Urothelium cell line (cell line): ENCODE data around the gene IL1RN.

Experiments used
- DNase-seq: peaks from one replicate; pipeline ENCODE4 v3.0.0; 2011; ENCODE audit warnings: low spot score, mixed read lengths
- FAIRE-seq: peaks from 2 replicates; lab custom pipeline; 2011; peaks lifted over from hg19 to GRCh38; lab: Jason Lieb, UNC

The IL1RN gene

DNA sequence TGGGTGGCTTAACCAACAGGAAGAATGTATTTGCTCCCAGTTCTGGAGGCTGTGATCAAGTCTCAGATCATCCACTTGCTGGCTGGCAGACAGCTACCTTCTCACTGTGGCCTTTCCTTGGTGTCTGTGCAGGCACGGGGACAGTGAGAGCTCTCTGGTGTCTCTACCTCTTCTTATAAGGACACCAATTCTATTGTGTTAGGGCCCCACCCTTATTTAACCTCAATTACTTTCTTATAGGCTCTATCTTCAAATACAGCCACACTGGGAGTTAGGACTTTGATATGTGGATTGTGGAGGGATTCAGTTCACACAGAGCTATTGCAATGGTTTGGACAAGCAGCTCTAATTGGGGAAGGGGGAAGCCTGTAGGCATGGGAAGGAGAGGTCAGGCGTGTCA is 25.3 kb upstream of the IL1RN start:
- no peak for DNase-seq
- FAIRE-seq: no peak

GRCh38 chr2:113103277-113103676 is 24.1 kb upstream of the IL1RN start:
- FAIRE-seq (no peak), DNase-seq (no peak)

GRCh38 chr2:113104054-113104611 is 23.3 kb upstream of the IL1RN start:
- DNase-seq (peak; percentile 45), FAIRE-seq (no peak)

- FAIRE-seq: peak; percentile 9
- peak; percentile 32 for DNase-seq
Measured at GRCh38 chr2:113105047-113105785, 22.2 kb upstream of the IL1RN start.

GRCh38 chr2:113111121-113111520 is 16.3 kb upstream of the IL1RN start:
- no peak for DNase-seq
- FAIRE-seq: no peak

DNA sequence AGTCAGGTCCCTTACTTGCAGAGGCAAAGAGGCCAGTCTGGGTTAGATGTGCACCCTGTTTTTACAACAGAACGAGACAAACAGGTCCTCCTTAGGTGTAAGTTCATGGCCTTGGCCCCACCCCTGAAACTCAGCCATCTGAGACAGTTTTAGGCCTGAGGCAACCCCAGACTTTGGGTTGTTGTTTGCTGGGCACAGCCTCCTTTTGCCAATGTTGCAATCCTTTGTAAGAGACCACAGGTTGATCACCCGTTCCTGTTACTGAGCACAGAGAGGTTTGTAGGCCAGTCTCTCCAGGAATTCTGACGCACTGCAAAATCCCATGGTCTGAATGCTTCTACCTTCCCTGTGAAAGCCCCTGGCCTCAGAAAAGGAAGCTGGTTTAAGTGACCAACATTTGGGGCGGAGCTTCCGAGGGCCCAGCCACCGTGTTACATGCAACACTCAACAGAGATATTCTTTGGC is 15.5 kb upstream of the IL1RN start:
- DNase-seq: no peak
- FAIRE-seq: no peak

DNA sequence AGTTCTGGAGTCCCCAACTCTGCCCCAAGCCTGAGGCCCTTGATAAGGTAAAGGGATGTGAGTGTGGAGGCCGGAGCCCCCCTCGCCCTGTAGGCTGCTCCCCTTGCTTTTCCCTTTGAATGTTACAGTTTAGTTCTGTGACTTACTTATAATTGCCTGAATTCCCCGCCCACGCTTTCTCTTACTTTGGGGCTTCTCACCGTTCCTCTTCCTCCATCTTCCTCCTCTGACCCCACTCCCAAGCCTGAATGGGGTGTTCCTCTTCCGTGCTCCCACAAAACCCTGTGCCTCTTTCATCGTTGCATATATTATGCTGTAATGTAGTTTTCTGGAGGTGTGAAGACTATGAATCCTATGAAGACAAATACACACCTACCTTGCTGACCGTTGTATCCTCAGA is 15.0 kb upstream of the IL1RN start:
- FAIRE-seq: no peak
- DNase-seq: no peak

- FAIRE-seq (no peak), DNase-seq (no peak)
Measured at GRCh38 chr2:113112871-113113270, 14.5 kb upstream of the IL1RN start.

GRCh38 chr2:113113807-113114206 is 13.6 kb upstream of the IL1RN start:
- DNase-seq: no peak
- no peak for FAIRE-seq

DNA sequence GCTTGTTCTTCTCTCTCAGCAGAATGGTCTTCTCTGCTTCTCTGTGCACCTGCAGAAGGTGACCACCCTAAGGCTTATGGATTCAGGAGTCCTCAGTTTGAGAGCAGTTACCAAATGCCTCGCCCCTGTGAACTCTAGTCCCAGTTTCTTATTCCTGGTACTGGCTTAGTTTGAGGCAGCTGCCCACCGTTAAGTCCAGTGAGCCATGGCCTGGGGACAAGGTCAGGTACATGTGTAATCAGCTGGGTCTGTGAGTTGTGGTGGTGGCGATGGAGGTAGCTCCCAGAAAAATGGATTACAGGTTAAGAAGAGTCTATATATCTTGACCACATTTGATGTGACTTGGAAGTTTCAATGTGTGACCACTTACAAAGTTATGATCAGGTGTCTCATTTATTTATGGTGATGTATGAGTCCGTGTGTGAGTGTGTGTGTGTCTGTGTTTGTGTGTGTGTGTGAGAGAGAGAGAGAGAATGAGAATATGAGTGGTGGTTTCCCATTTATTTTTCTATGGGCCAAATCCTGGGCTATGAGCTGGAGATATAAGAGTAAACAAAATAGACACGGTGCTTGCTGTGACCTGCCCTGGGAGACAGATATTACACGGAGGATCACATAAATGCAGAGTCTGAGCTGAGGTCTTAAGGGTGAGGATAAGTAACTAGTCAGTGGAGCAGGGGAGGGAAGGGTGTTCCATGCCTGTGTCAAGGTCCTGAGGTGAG is 13.0 kb upstream of the IL1RN start:
- FAIRE-seq (no peak), DNase-seq (no peak)

- DNase-seq (no peak), FAIRE-seq (no peak)
Measured at GRCh38 chr2:113114996-113115395, 12.4 kb upstream of the IL1RN start.

DNA sequence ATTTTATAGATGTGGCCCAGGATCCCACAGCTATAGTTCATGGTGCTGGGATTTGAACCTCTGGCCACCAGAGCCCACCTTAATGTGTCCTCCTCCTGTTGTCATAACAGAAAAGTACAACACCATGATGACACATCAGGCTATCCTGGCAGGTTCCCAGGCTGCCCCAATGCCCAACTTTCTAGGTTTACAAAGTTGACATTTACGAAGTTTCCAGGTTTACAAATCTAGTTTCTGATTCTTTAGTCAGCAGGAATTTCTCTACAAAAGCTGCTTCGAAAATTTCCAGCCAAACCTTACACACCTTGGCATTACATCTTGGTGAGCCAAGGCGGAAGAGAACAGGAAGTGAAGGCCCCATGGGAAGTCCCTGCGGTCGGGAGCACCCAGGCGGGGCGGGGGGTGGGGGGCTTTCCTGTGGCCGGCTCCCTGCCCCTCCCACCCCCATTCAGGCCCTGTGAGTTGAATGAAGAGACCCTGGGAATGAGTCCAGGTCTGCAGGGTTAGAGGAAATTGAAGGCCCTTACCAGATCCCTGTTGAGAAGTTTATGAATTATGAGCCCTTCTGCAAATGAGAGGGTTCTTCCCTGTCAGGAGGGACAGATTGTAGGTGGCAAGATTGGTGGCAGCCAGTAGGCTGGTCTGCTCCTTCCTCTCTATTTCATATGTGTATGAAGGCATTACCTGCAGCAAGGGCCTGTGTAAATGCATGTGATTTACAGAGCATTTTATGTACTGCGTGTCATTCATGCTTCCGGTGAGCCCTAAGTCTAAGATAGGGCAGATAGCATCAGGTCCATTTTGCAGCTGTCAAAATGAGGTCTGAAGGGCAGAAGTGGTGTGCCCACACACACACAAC is 11.1 kb upstream of the IL1RN start:
- FAIRE-seq: no peak

GRCh38 chr2:113117541-113118262 is 9.7 kb upstream of the IL1RN start:
- DNase-seq (no peak), FAIRE-seq (no peak)

More for the DNA sequence above, 11.1 kb upstream of the IL1RN start:
- DNase-seq: no peak

- no peak for DNase-seq
- FAIRE-seq: no peak
Measured at GRCh38 chr2:113118263-113118657, 9.1 kb upstream of the IL1RN start.

DNA sequence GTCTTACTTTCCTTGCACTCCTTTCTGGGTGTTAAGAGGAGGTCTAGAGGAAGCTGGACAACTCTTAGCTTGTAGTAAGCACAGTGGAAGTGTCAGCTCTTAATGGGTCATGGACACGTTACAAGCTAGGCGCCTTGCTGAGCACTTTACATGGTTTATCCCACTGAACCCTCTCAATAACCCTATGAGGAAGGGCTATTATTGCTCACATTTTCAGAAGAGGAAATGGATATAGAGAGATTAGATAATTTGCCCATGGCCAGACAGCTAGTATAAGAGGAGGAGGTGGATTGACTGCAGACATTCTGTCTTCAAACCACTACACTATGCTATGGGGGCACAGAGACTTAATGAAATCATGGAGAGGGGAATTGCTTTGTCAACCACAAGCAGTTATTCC is 8.3 kb upstream of the IL1RN start:
- FAIRE-seq: no peak

GRCh38 chr2:113120861-113121260 is 6.5 kb upstream of the IL1RN start:
- FAIRE-seq: no peak
- DNase-seq: no peak

More for the DNA sequence above, 8.3 kb upstream of the IL1RN start:
- no peak for DNase-seq

DNA sequence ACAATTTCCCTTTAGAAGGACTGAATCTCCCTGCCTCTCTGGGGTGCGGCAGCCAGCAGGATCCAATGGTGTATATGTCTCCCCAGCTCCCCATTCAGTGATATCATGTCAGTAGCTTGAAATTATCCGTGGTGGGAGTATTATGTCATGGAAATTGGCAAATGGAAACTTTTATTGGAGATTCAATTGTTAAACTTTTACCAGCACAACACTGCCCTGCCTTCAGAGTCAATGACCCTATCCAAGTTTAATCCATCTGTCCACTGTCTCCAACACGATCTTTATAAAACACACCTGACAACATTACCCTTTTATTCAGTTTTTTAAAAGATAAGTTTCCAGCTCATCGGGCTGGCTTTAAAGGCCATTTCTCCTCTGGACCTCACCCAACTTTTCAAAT is 5.0 kb upstream of the IL1RN start:
- FAIRE-seq (no peak), DNase-seq (no peak)

DNA sequence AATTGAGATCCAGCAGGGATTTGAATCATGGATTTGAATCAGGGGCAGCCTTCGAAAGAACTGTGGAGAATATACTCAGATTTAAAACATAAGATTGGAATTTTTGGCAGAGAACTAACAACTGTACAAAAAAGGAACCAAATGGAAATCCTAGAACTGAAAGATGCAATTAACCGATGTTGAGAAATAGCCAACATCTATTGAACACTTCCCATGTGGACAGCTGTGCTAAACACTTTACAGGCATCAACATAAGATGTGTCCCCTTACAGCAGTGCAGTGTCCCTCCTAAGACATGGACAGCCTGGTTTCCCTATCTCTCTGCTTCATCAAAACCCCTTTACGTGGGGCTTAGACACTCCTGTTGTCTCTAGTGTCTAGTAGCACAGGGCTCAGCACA is 3.7 kb upstream of the IL1RN start:
- DNase-seq (no peak), FAIRE-seq (no peak)

- DNase-seq (peak; percentile 58), FAIRE-seq (no peak)
Measured at GRCh38 chr2:113124181-113124961, 3.0 kb upstream of the IL1RN start.
